Endothelial cell of umbilical vein (primary cell): Measurements from ENCODE around the gene ZNF526. TPM values are rescaled to one million over a fixed set of nuclear protein-coding genes. Genes with fewer than 3 reads are reported as not detected.

Experiments
- BruUV-seq: library from RNA; stranded (reverse); fragments of 400-500 nt; replicated peaks from 2 replicates; lab custom pipeline; 2021; lab: Mats Ljungman, UMichigan
- CTCF ChIA-PET: fragments of 300-600, 350-600 bp; sonication (Branson Sonifier 250); formaldehyde crosslinking; loops from one replicate; lab custom pipeline; 2021; ENCODE audit warnings: antibody characterized with exemption, inconsistent platforms; lab: Charles Lee
- POLR2A ChIA-PET: fragments of 300-600, 350-600 bp; sonication (Branson Sonifier 250); formaldehyde crosslinking; loops from one replicate; lab custom pipeline; 2021; ENCODE audit warnings: antibody characterized with exemption, inconsistent platforms; lab: Charles Lee
- DNase-seq: peaks from one replicate; pipeline ENCODE4 v3.0.0-alpha.2; 2011; ENCODE audit warnings: low read depth, low spot score
- FAIRE-seq: peaks from 2 replicates; lab custom pipeline; 2011; peaks lifted over from hg19 to GRCh38; lab: Jason Lieb, UNC
- H2AFZ ChIP-seq: 2 replicates; pipeline ENCODE4 v1.6.0; 2012; ENCODE audit warnings: low read depth, low read length, control low read depth, inconsistent platforms
- H3K27ac ChIP-seq: 2 replicates; pipeline ENCODE4 v1.5.1; 2011; ENCODE audit warnings: low read depth, mild to moderate bottlenecking, control low read depth, low read length, moderate library complexity; ENCODE audit not compliant: insufficient read depth
- H3K27me3 ChIP-seq, 2 experiments: 2 replicates each; pipeline versions ENCODE4 v1.6.0 to v1.6.1; 2011; ENCODE audit warnings: low read length in 2 of 2, mixed read lengths in 1 of 2; ENCODE audit not compliant: control insufficient read depth in 2 of 2, insufficient read depth in 2 of 2
- H3K36me3 ChIP-seq, 2 experiments: 2 replicates in 1 of 2; 3 replicates in 1 of 2; pipeline ENCODE4 v1.5.1; 2011; ENCODE audit warnings: low read length in 2 of 2, mild to moderate bottlenecking in 1 of 2, moderate library complexity in 1 of 2; ENCODE audit not compliant: control insufficient read depth in 2 of 2, insufficient read depth in 2 of 2; ENCODE audit errors: extremely low read depth in 1 of 2
- H3K4me1 ChIP-seq: 3 replicates; pipeline ENCODE4 v1.5.1; 2011; ENCODE audit warnings: mild to moderate bottlenecking, low read length; ENCODE audit not compliant: control insufficient read depth, insufficient read depth; ENCODE audit errors: extremely low read depth
- H3K4me2 ChIP-seq: 2 replicates; pipeline ENCODE4 v1.6.1; 2011; ENCODE audit warnings: low read length, control low read depth, mixed read lengths; ENCODE audit not compliant: insufficient read depth
- H3K4me3 ChIP-seq, 3 experiments: fragments of 200-600 bp in 1 of 3; sonication (generic), shearing (Covaris generic) in 1 of 3; replicated peaks in 1 of 3; 2 replicates each; pipeline ENCODE4 v1.5.1; 2011 to 2016; ENCODE audit warnings: control low read depth in 3 of 3, low read length in 3 of 3, mild to moderate bottlenecking in 2 of 3, inconsistent platforms in 1 of 3, low read depth in 1 of 3, moderate library complexity in 1 of 3; ENCODE audit not compliant: insufficient read depth in 1 of 3
- H3K79me2 ChIP-seq: 2 replicates; pipeline ENCODE4 v1.6.0; 2012; ENCODE audit warnings: low read length, inconsistent platforms; ENCODE audit not compliant: control insufficient read depth, insufficient read depth
- H3K9ac ChIP-seq: replicated peaks from 2 replicates; pipeline ENCODE3; 2011; ENCODE audit warnings: low read length, control low read depth; ENCODE audit not compliant: insufficient read depth; ENCODE audit errors: extremely low read depth
- H3K9me1 ChIP-seq: replicated peaks from 3 replicates; pipeline ENCODE4 v1.6.0; 2011; ENCODE audit warnings: mild to moderate bottlenecking, low read length; ENCODE audit not compliant: control insufficient read depth, insufficient read depth; ENCODE audit errors: extremely low read depth
- H3K9me3 ChIP-seq: replicated peaks from 2 replicates; pipeline ENCODE4 v1.5.1; 2012; ENCODE audit warnings: low read length, inconsistent platforms; ENCODE audit not compliant: control insufficient read depth, insufficient read depth
- H4K20me1 ChIP-seq: replicated peaks from 2 replicates; pipeline ENCODE3; 2011; ENCODE audit warnings: mild to moderate bottlenecking, low read length; ENCODE audit not compliant: control insufficient read depth, insufficient read depth; ENCODE audit errors: extremely low read depth
- CTCF ChIP-seq, 2 donors: IDR thresholded peaks; 1 replicate in 1 of 2; 2 replicates in 1 of 2; pipeline ENCODE4 v1.5.1; 2011; ENCODE audit warnings: low read length in 2 of 2, mild to moderate bottlenecking in 2 of 2, moderate library complexity in 2 of 2, control low read depth in 1 of 2, inconsistent platforms in 1 of 2, low read depth in 1 of 2; ENCODE audit not compliant: insufficient read depth in 1 of 2; ENCODE audit errors: extremely low read depth in 1 of 2
- EZH2 ChIP-seq: IDR thresholded peaks from 2 replicates; pipeline ENCODE4 v1.6.1; 2012; ENCODE audit warnings: borderline replicate concordance, low read depth, mild to moderate bottlenecking, moderate library complexity, low read length, inconsistent platforms; ENCODE audit not compliant: severe bottlenecking
- FOS ChIP-seq: IDR thresholded peaks from 2 replicates; pipeline ENCODE4 v1.6.1; 2011; ENCODE audit warnings: mild to moderate bottlenecking, low read length, moderate library complexity, borderline replicate concordance; ENCODE audit not compliant: insufficient read depth
- JUN ChIP-seq: IDR thresholded peaks from 2 replicates; pipeline ENCODE4 v1.6.1; 2011; ENCODE audit warnings: borderline replicate concordance, low read depth; ENCODE audit not compliant: insufficient read length, insufficient read depth
- MAX ChIP-seq: IDR thresholded peaks from 2 replicates; pipeline ENCODE4 v1.6.1; 2011; ENCODE audit not compliant: insufficient read depth, insufficient read length
- MYC ChIP-seq: IDR thresholded peaks from one replicate; pipeline ENCODE4 v1.6.1; 2011; ENCODE audit warnings: mild to moderate bottlenecking, low read depth, low read length
- POLR2A ChIP-seq: IDR thresholded peaks from 2 replicates; pipeline ENCODE4 v1.6.1; 2012; ENCODE audit warnings: low read depth, mild to moderate bottlenecking, control low read depth, low read length
- POLR2AphosphoS5 ChIP-seq: IDR thresholded peaks from 2 replicates; pipeline ENCODE4 v1.6.1; 2012; ENCODE audit warnings: low read depth, mild to moderate bottlenecking, control low read depth, low read length, moderate library complexity; ENCODE audit not compliant: insufficient read depth
- dilution Hi-C: fragments of 300-500 bp; cut with MboI; formaldehyde crosslinking; loops from one replicate; pipeline ENCODE4 v1.15.0; 2019; ENCODE audit warnings: low sequenced_read_pairs; ENCODE audit not compliant: extremely low pct_ligation_motif_present
- intact Hi-C: fragments of 100-400 bp; cut with micrococcal nuclease; formaldehyde crosslinking; loops from one replicate; pipeline ENCODE4 v1.10.0; 2022
- polyA plus RNA-seq, 4 experiments: library from polyadenylated mRNA; depleted of rRNA in 3 of 4; stranded (reverse) in 3 of 4; unstranded in 1 of 4; fragments of >200 nt; gene quantifications; 2 replicates each; pipeline versions ENCODE4 v1.2.1 to v1.2.3, GENCODE V29; 2011 to 2012; ENCODE audit warnings: missing spikeins in 1 of 4
- total RNA-seq: library from RNA; stranded (reverse); gene quantifications from 2 replicates; pipeline ENCODE4 v1.2.3, GENCODE V29; 2021

Gene ZNF526
- total and polyA plus RNA-seq, 2 donors (not counting 3 experiments of a cell fraction or from before 2014, with no cell fraction given), result 6.5 to 13.3 TPM

- Histone ChIP-seq H3K9me3 (no peaks in the 10 kb centered on the region), H4K20me1 (no peaks in the 10 kb centered on the region), H3K27me3 (no peaks in the 10 kb centered on the region), H3K27ac (peak overlapping the region; percentile 87), H3K4me2 (peak overlapping the region; percentile 96), H3K36me3 (peaks cover 4 to 13% of the 10 kb centered on the region in 2 experiments), H3K9me1 (no peaks in the 10 kb centered on the region), H3K4me3 (peak overlapping the region; percentile 49 to 64 (median 57)), H2AFZ (peak overlapping the region; percentile 97), H3K9ac (peak overlapping the region; percentile 84), H3K4me1 (peaks cover 22% of the 10 kb centered on the region), H3K79me2 (peaks cover 26% of the 10 kb centered on the region)
- intact Hi-C loops, result loop anchor here (1.0 kb wide), 4 partner anchors 12 to 34 kb away; partner anchors contain the start of genes ERF, GSK3A, PAFAH1B3 and PRR19
- ChIA-PET CTCF (interaction anchor here (1.0 to 1.6 kb wide), 4 partner anchors 12 to 24 kb away, joined by 3 to 10 read pairs (median 6); no protein-coding TSS in a partner anchor), POLR2A (no interaction called here)
- no TSS peak for BruUV-seq
- DNase-seq (peak; percentile 99), FAIRE-seq (no peak)
- peak; percentile 25 for TF ChIP-seq POLR2A
- no peak for TF ChIP-seq MYC
- peak; percentile 88 for TF ChIP-seq JUN
- no peak for TF ChIP-seq EZH2
- TF ChIP-seq MAX, result peak; percentile 84
- TF ChIP-seq FOS, result no peak
- peak; percentile 62 for TF ChIP-seq POLR2AphosphoS5
- no peak for TF ChIP-seq CTCF (IDR thresholded peaks at IDR 0.05; ENCODE audit: extremely low read depth in 1 of 2, insufficient read depth in 1 of 2, low read depth in 1 of 2, low read length in 2 of 2)
- dilution Hi-C loops, result no loop called here
These were observed 48.1 kb downstream of the ZNF526 start for GRCh38 chr19:42268142-42268703.
